Neural cell (in vitro differentiated cells): Measurements from ENCODE around the gene NIM1K. TPM values are rescaled to one million over a fixed set of nuclear protein-coding genes. Genes with fewer than 3 reads are reported as not detected.

Source experiments
- H2AFZ ChIP-seq: fragments of 200-600, 300-800 bp; sonication (generic), shearing (Covaris generic); 2 replicates; pipeline ENCODE4 v1.6.0; 2014; ENCODE audit warnings: low read depth, mild to moderate bottlenecking, antibody characterized with exemption, low read length, moderate library complexity
- H3F3A ChIP-seq: fragments of 200-600 bp; shearing (Covaris generic); 2 replicates; pipeline ENCODE4 v1.6.1; 2016; ENCODE audit warnings: mild to moderate bottlenecking, moderate library complexity, mixed read lengths, antibody characterized with exemption, low read length; ENCODE audit not compliant: insufficient read depth, poor library complexity, severe bottlenecking
- H3K27ac ChIP-seq: fragments of 200-600, 300-800 bp; sonication (generic), shearing (Covaris generic); 2 replicates; pipeline ENCODE4 v1.5.1; 2014; ENCODE audit warnings: mild to moderate bottlenecking, low read length, moderate library complexity
- H3K27me3 ChIP-seq: fragments of 300-800, 200-600 bp; sonication (generic), shearing (Covaris generic); 2 replicates; pipeline ENCODE4 v1.6.0; 2014; ENCODE audit warnings: mild to moderate bottlenecking, low read depth, low read length, moderate library complexity; ENCODE audit not compliant: insufficient read depth
- H3K36me3 ChIP-seq: fragments of 300-800, 200-600 bp; sonication (generic), shearing (Covaris generic); 2 replicates; pipeline ENCODE4 v1.5.1; 2014; ENCODE audit warnings: mild to moderate bottlenecking, antibody characterized with exemption, low read length, moderate library complexity; ENCODE audit not compliant: insufficient read depth
- H3K4me2 ChIP-seq: fragments of 300-800, 200-600 bp; sonication (generic), shearing (Covaris generic); 2 replicates; pipeline ENCODE4 v1.6.0; 2014; ENCODE audit warnings: mild to moderate bottlenecking, low read length
- H3K4me3 ChIP-seq: fragments of 300-800, 200-600 bp; sonication (generic), shearing (Covaris generic); 2 replicates; pipeline ENCODE4 v1.5.1; 2014; ENCODE audit warnings: mild to moderate bottlenecking, low read length, moderate library complexity
- H3K79me2 ChIP-seq: fragments of 200-600 bp; shearing (Covaris generic); replicated peaks from 2 replicates; pipeline ENCODE4 v1.6.0; 2014; ENCODE audit warnings: mild to moderate bottlenecking, low read length, moderate library complexity; ENCODE audit not compliant: insufficient read depth
- H3K9ac ChIP-seq: fragments of 300-800, 200-600 bp; sonication (generic), shearing (Covaris generic); 2 replicates; pipeline ENCODE4 v1.6.1; 2016; ENCODE audit warnings: mild to moderate bottlenecking, low read length, mixed read lengths
- H3K9me2 ChIP-seq: fragments of 200-600 bp; shearing (Covaris generic); 2 replicates; pipeline ENCODE4 v1.6.1; 2016; ENCODE audit warnings: mild to moderate bottlenecking, low read length, mixed read lengths; ENCODE audit not compliant: insufficient read depth
- H3K9me3 ChIP-seq: fragments of 200-600, 300-800 bp; sonication (generic), shearing (Covaris generic); 2 replicates; pipeline ENCODE4 v1.6.1; 2016; ENCODE audit warnings: mild to moderate bottlenecking, mixed run types, low read length, moderate library complexity, mixed read lengths
- H4K20me1 ChIP-seq: fragments of 200-600 bp; shearing (Covaris generic); 2 replicates; pipeline ENCODE4 v1.6.1; 2016; ENCODE audit warnings: mild to moderate bottlenecking, mixed run types; ENCODE audit not compliant: insufficient read depth
- CTCF ChIP-seq: fragments of 450-650 bp; IDR thresholded peaks from 2 replicates; pipeline ENCODE4 v1.5.1; 2014; ENCODE audit warnings: antibody characterized with exemption, mild to moderate bottlenecking, moderate library complexity; ENCODE audit not compliant: poor library complexity, severe bottlenecking
- EP300 ChIP-seq: fragments of 450-650 bp; conservative IDR thresholded peaks from 2 replicates; pipeline ENCODE4 v1.6.1; 2014; ENCODE audit warnings: antibody characterized with exemption, mild to moderate bottlenecking, moderate library complexity; ENCODE audit not compliant: poor library complexity, severe bottlenecking
- EZH2 ChIP-seq: fragments of 200-600, 300-800 bp; shearing (Covaris generic), sonication (generic); IDR thresholded peaks from 2 replicates; pipeline ENCODE4 v1.6.1; 2014; ENCODE audit warnings: antibody characterized with exemption, low read length, borderline replicate concordance, mild to moderate bottlenecking; ENCODE audit not compliant: insufficient read depth, poor library complexity, severe bottlenecking
- MXI1 ChIP-seq: fragments of 450-650 bp; conservative IDR thresholded peaks from 2 replicates; pipeline ENCODE4 v1.6.1; 2014; ENCODE audit warnings: antibody characterized with exemption, mild to moderate bottlenecking; ENCODE audit not compliant: poor library complexity, severe bottlenecking
- POLR2AphosphoS5 ChIP-seq: IDR thresholded peaks from 2 replicates; pipeline ENCODE4 v1.6.1; 2012
- RAD21 ChIP-seq: fragments of 450-650 bp; conservative IDR thresholded peaks from 2 replicates; pipeline ENCODE4 v1.6.1; 2014; ENCODE audit warnings: antibody characterized with exemption, mild to moderate bottlenecking, moderate library complexity
- SMC3 ChIP-seq: fragments of 450-650 bp; conservative IDR thresholded peaks from 2 replicates; pipeline ENCODE4 v1.6.1; 2014; ENCODE audit warnings: antibody characterized with exemption, mild to moderate bottlenecking, moderate library complexity; ENCODE audit not compliant: poor library complexity
- TAF1 ChIP-seq: IDR thresholded peaks from 2 replicates; pipeline ENCODE4 v1.6.1; 2012; ENCODE audit warnings: low read depth
- polyA plus RNA-seq: library from polyadenylated mRNA; depleted of rRNA; stranded (reverse); fragments of >200 nt; gene quantifications from 2 replicates; pipeline ENCODE4 v1.2.3, GENCODE V29; 2014
- TF ChIP-seq, protein P1 (sequence below): IDR thresholded peaks from 2 replicates; pipeline ENCODE4 v1.6.1; 2012; ENCODE audit warnings: borderline replicate concordance

Gene NIM1K
- polyA plus RNA-seq, 1 donor from 2014 or later: 4.4 TPM

DNA sequence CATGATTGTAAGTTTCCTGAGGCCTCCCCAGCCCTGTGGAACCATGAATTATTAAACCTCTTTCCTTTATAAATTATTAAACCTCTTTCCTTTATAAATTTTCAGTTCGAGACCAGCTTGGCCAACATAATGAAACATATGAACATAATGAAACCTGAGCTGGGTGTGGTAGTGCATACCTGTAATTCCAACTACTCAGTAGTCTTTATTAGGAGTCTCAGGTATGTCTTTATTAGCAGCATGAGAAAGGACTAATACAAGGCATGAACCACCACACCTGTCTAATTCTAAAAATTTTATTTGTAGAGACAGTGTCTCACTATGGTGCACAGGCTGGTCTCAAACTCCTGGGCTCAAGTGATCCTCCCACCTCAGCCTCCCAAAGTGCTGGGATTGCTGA lies 27.1 kb downstream of the NIM1K start:
- TF ChIP-seq SMC3: no peak
- TF ChIP-seq EP300: no peak
- TF ChIP-seq CTCF: no peak
- no peak for TF ChIP-seq MXI1
- TF ChIP-seq RAD21: no peak
- no peak for TF ChIP-seq EZH2
- TF ChIP-seq, protein P1, sequence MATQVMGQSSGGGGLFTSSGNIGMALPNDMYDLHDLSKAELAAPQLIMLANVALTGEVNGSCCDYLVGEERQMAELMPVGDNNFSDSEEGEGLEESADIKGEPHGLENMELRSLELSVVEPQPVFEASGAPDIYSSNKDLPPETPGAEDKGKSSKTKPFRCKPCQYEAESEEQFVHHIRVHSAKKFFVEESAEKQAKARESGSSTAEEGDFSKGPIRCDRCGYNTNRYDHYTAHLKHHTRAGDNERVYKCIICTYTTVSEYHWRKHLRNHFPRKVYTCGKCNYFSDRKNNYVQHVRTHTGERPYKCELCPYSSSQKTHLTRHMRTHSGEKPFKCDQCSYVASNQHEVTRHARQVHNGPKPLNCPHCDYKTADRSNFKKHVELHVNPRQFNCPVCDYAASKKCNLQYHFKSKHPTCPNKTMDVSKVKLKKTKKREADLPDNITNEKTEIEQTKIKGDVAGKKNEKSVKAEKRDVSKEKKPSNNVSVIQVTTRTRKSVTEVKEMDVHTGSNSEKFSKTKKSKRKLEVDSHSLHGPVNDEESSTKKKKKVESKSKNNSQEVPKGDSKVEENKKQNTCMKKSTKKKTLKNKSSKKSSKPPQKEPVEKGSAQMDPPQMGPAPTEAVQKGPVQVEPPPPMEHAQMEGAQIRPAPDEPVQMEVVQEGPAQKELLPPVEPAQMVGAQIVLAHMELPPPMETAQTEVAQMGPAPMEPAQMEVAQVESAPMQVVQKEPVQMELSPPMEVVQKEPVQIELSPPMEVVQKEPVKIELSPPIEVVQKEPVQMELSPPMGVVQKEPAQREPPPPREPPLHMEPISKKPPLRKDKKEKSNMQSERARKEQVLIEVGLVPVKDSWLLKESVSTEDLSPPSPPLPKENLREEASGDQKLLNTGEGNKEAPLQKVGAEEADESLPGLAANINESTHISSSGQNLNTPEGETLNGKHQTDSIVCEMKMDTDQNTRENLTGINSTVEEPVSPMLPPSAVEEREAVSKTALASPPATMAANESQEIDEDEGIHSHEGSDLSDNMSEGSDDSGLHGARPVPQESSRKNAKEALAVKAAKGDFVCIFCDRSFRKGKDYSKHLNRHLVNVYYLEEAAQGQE: no peak
- TF ChIP-seq POLR2AphosphoS5: no peak
- TF ChIP-seq TAF1: no peak
- H3F3A ChIP-seq: no peaks in the 10 kb centered on the region

DNA sequence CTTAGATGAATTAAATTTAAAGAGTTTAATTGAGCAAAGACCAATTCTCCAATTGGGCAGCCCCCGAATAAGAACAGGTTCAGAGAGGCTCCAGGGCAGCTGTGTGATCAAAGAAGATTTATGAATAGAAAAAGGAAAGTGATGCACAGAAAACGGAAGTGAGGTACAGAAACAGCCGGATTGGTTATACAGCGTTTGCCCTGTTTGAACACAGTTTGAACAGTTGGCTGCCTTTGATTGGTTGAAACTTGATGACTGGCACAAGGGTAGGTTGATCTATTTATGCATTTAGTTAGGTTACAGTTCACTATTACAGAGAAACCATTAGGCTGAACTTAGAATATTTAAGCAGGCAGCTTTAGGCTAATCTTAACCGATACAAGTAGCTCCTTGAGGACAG lies 29.5 kb downstream of the NIM1K start:
- H3K4me3 ChIP-seq: no peak overlapping the region
- no peak for TF ChIP-seq MXI1
- no peak for TF ChIP-seq CTCF
- no peak for TF ChIP-seq EZH2
- no peak for TF ChIP-seq TAF1
- H3K9me3 ChIP-seq: peaks cover 3% of the 10 kb centered on the region
- no peaks in the 10 kb centered on the region for H3K36me3 ChIP-seq
- H3K9ac ChIP-seq: no peak overlapping the region
- no peak overlapping the region for H2AFZ ChIP-seq
- H3K9me2 ChIP-seq: no peaks in the 10 kb centered on the region
- no peaks in the 10 kb centered on the region for H3F3A ChIP-seq
- H3K79me2 ChIP-seq: no peaks in the 10 kb centered on the region
- no peaks in the 10 kb centered on the region for H3K27me3 ChIP-seq
- H3K4me2 ChIP-seq: no peak overlapping the region
- no peak overlapping the region for H3K27ac ChIP-seq
- H4K20me1 ChIP-seq: no peaks in the 10 kb centered on the region

More for the DNA sequence above, 27.1 kb downstream of the NIM1K start:
- Histone ChIP-seq H3K4me2 (no peak overlapping the region), H4K20me1 (no peaks in the 10 kb centered on the region), H3K79me2 (no peaks in the 10 kb centered on the region), H3K27ac (no peak overlapping the region), H2AFZ (no peak overlapping the region), H3K4me3 (no peak overlapping the region), H3K9me2 (no peaks in the 10 kb centered on the region), H3K9ac (no peak overlapping the region), H3K36me3 (no peaks in the 10 kb centered on the region), H3K9me3 (peaks cover 3% of the 10 kb centered on the region), H3K27me3 (no peaks in the 10 kb centered on the region)
